ENCODE measurements around the gene MYADM.

MYADM gene

GRCh38 chr19:53892301-53892980 is 24.8 kb downstream of the MYADM start:
- DNase-seq, result no peak

GRCh38 chr19:53892981-53893325 is 25.3 kb downstream of the MYADM start:
- peak in 1 of 2 experiments; percentile 23 for DNase-seq

GRCh38 chr19:53894707-53895106 is 27.0 kb downstream of the MYADM start:
- no peak for DNase-seq

DNA sequence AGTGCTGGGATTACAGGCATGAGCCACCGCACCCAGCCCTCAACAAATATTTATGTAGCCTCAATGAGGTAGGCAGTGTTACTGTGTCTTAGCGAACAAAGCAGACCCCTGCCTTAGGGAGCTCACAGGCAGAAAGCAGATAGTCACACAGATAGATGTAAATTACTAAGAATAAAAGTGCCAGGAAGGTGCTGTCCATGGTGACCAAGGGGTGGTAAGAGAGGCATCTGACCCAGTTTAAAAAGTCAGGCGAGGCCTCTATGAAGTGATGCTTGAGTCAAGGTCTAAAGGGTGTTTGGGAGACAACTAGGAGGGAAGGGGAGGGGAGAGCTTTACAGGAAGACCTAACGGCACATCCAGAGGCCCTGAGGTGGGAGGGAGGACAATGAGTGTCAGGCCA is 29.0 kb downstream of the MYADM start:
- no peak for DNase-seq

DNA sequence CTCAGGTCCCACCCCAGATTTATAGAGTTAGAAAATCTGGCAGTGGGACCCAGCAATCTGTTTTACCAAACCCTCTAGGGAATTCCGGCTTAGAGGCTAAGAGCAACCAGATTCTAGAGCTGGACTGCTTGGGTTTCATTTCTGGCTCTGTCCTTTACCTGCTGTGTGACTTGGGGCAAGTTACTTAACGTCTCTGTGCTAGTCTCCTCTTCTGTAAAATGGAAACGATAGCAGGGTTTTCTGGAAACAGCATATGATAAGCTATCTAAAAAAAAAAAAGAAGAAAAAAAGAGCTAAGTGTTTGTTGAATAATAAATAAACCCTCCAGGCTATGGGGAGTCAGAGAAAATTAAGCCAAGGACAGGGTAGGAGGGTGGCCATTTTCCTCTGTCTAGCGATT is 29.8 kb downstream of the MYADM start:
- DNase-seq, result no peak

DNA sequence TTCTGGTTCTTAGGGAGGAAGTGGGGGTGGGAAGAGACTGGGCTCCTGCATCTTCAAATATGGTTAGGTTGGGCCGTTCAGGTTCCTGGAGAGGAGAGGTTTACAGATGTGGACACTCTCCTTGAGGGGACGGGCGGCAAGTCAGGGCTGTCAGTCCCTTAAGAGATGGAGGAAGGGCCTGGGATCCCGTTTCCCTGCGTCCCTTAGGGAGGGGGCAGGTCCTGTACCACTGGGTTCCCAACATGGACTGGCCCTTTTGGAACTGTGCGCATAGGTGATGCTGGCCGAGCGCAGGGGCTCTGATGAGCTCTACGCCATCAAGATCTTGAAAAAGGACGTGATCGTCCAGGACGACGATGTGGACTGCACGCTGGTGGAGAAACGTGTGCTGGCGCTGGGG is 30.5 kb downstream of the MYADM start:
- no peak for DNase-seq

DNA sequence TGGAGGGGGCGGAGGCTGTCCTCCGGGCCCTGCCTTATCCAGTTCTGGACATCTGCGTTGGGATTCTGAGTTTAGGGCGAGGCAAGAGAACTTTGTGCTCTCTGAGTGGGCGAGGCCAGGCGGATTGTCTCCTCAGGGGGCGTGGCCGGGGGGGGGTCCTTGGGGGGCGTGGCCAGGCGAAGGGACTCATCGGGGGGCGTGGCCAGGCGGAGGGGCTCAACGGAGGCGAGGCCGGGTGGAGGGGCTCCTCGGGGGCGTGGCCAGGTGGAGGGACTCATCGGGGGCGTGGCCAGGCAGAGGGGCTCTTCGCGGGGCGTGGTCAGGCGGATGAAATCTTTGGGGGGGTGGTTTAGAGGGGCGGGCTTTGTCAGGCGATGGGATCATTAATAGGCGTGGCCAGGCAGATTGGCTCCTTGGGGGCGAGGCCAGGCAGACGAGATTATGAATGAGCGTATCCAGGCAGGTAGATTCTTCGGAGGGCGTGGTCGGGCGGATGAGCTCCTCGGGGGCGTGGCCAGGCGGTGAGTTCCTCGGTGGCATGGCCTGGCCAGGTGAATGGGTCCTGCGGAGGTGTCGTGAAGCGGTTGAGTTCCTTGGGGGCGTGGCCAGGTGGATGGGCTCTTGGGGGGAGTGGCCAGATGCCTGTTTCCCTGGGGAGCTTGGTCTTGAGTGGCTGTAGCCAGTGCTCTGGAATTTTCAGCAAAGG is 31.1 kb downstream of the MYADM start:
- no peak for DNase-seq

DNA sequence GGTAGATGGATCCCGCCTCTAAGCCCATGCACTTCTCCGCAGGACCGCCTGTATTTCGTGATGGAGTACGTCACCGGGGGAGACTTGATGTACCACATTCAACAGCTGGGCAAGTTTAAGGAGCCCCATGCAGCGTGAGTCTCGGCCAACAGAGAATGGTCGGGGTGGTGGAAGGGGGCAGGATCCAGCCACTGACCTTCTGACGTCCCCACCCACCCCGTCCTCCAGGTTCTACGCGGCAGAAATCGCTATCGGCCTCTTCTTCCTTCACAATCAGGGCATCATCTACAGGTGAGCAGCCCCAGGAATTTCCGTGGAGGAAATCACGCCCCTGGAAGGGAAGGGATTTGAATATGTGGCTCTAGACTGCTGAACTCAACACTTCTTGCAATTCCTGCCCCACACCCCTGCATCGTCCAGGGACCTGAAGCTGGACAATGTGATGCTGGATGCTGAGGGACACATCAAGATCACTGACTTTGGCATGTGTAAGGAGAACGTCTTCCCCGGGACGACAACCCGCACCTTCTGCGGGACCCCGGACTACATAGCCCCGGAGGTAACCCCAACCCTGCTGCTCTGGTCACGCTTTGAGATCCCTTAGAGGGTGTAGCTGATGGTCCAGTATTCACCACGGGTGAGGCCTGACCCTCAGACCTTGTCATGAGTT is 32.6 kb downstream of the MYADM start:
- DNase-seq, result no peak

GRCh38 chr19:53903055-53903680 is 35.5 kb downstream of the MYADM start:
- DNase-seq, result no peak

- DNase-seq, result no peak
Observed at GRCh38 chr19:53904909-53905308, 37.2 kb downstream of the MYADM start.

DNA sequence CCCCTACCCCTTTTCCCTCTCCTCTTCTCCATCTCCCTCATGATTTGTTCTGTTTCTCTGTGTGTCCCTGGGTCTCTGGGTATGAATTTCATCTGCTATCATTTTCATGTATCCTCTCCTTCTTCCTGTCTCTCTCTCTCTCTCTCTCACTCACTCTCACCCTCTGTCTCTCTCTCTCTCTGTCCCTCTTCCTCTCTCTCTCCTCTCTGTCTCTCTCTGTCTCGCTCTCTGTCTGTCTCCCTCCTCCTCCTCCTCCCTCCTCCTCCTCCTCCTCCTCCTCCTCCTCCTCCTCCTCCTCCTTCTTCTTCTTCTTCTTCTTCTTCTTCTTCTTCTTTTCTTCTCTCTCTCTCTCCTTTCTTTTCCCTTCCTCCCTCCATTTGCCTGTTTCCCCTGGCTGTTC is 38.1 kb downstream of the MYADM start:
- no peak for DNase-seq

- DNase-seq, result no peak
Observed at GRCh38 chr19:53906211-53907192, 38.8 kb downstream of the MYADM start.

GRCh38 chr19:53907193-53907581 is 39.5 kb downstream of the MYADM start:
- no peak for DNase-seq

GRCh38 chr19:53907690-53908089 is 40.0 kb downstream of the MYADM start:
- DNase-seq, result no peak

DNA sequence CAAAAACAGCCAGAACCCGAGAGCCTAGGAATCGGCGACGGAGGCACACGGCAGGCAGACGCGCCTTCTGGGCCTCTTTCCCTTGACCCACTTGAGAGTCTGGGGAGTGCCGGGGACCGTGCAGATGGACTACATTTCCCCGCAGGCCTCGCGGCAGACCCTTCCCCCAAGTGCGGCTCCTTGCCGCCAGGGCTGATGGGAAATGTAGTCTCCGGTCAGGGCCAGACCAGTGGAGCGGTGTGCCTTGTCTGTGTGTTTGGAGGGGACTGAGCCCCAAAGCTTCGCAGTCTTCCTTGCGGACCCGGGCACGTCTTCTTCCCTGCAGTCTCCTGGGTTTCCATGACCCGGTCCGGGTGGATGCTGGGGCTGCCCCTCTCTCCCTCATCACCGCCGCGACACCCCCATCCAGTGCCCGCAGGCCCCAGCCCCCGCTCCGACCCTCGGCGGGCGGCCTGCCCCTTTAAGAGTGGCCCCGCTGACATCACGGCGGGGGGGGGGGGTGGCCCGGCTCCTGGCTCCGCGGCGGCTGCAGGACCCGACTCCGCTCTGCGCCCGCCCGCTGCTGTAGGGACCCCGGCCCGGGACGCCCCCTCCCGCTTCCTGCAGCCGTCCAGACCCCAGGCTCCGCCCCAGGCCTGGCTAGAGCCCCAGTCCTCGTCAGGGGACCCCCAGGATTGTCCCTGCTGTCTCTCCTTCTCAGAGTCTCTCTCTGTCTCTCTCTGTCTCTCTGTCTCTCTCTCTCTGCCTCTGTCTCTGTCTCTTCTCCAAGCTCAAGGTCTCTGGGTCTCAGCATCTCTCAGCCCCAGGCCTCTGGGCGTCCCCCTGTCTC is 40.6 kb downstream of the MYADM start:
- DNase-seq, result peak in 1 of 2 experiments; percentile 32

GRCh38 chr19:53908935-53909415 is 41.3 kb downstream of the MYADM start, which contains the start of gene CACNG7:
Gene CACNG7 (plus strand): TSS chr19:53909278. CDS start chr19:53912832, 3,554 bp downstream.
- no peak for DNase-seq

GRCh38 chr19:53909471-53910169 is 41.9 kb downstream of the MYADM start:
- no peak for DNase-seq

- DNase-seq, result no peak
Observed at GRCh38 chr19:53910170-53910518, 42.5 kb downstream of the MYADM start.

DNA sequence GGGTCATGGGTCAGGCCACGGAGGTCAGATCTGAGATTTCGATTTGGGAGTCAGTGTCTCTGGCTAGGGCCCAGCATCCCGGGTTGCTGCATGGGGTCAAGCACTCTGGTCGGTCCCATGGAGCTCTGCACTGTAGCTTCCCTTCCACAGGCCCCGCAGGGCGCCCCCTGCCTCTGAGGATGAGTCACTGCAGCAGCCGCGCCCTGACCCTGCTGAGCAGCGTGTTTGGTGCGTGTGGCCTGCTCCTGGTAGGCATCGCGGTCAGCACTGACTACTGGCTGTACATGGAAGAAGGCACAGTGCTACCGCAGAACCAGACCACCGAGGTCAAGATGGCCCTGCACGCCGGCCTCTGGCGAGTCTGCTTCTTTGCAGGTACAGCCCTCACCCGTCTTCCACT is 45.0 kb downstream of the MYADM start:
- no peak for DNase-seq

DNA sequence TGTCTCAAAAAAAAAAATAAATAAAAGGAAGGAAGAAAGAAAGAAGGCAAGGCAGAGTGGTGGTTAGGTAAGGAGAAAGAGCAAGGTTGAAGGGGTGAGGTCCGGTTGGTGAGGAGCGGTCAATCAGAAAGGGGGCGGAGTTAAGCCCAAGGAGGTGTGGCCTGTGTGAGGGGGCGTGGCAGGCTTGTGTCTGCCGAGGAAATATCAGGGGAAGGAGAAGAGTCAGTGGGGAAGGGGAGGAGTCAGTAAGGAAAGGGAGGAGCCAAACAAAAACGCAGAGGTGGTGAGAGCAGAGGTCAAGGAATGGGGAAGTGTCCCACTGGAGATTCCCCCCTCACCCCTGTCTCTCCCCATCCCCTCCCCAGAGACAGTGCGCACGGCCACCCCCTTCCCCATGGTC is 47.3 kb downstream of the MYADM start:
- no peak for DNase-seq

GRCh38 chr19:53916004-53916403 is 48.3 kb downstream of the MYADM start:
- no peak for DNase-seq
